ENCODE measurements around the gene CXCR6.
A peak's percentile ranks its signal among the peaks of the same experiment; 100 is the strongest.

CXCR6 gene

DNA sequence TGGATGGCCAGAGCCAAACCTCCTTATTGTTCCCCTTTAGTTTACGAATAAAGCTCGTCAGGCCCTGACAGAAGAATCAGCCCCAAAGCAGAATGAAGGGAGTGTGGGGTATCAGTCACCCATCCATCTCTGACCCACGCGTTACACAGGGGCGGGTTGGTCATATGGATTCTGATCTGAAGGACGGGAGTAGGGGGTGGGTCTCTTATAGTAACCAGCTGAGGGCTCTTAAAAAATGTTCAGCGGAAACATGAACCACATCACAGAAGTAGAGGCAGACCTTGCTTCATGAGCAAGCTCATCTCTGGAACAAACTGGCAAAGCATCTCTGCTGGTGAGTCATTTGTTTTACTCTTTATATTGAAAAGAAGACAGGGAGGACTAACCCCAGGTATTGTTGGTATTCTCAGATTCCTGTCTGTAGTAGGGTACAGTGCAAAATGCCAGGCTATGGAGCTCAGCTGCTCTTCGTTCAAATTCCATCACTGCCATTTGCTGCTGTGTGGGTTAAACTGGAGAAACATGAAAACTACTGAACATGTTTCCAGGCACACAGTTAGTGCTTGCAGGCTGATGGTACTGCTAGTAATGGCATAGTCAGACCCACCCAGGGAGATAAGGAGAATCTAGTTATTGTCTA, at the start of gene CXCR6:
Gene CXCR6 (plus strand): TSS at position 258 of the 640 bp plus-strand sequence. CDS start 3,018 bp downstream, outside the sequence.
- peak in 2 of 3 experiments; percentile 18 to 36 for DNase-seq (ENCODE audit: low read depth in 3 of 3)

DNA sequence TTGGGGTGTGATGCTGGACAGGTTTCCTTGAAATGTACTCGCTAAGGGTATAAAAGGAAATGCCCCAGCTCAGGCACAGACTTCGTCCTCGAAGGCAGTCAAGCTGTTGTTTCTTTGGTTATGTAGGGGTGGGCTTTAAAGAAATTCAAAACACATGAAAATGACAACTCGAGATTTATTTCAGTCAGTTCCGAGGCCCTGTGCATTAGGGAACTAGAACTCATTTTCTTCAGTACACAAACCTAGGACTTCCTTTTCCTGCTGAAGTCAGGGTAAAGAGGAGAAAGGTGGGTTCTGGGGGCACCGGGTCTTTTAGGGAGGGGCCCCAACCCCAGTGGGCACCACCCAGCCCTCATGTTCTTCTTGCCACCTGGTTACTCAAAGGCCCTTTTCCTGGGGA, 49.2 kb upstream of the CXCR6 start:
- no peak for DNase-seq (ENCODE audit: low read depth in 3 of 3)

DNA sequence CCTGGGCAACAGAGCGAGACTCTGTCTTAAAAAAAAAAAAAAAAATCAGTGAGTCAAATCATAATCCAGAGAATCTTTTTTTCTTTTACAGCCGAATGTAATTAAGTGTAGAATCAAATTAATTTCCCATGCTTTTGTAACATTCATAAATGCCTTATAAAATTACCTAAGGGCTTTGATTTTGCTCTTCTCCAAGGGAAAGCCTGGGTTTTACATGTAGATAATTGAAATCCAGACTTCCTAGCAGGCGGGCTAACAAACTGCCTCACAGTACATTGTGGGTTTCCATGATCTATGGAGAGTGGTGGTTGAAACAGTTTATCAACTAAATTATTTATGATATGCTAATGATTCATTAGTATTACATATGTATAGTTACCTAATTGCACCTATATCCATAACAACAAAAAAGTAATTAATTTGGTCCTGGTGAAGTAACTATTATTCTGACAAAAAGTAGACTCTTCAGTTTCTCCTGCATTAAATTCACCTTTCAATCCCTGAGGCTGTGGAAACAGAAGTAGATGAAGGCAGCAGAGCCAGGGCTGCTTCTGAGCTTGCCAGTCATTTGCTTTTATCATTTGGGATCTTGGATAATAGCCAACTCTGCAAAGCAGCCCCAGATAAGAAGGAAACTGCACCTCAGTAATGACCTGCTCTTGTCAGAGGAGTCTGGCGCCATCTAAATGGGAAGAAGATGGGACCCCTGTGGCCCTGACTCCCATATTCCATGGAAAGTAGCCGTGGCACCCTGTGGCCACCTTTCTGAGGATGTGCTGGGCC, 47.4 kb upstream of the CXCR6 start:
- DNase-seq (ENCODE audit: low read depth in 3 of 3), result no peak

DNA sequence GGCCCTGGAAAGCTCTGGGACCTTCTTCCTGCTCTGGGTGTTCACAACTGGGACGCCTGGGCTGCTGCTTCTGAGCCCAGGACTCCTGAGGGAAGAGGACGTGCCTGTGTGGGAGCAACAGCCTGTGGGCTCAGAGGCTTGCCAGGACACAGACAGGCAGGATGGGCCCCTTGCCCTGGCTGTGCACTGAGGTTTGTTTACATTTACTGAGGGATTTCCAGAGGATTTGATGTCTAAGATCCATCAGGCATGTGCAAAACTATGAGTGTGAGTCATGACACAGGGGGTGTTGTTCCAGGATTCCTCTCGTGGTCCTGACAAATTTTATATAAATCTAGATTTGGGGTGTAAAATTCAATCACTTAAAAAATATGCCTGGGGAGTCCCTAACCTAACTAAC, 46.3 kb upstream of the CXCR6 start:
- no peak for DNase-seq (ENCODE audit: low read depth in 3 of 3)

DNA sequence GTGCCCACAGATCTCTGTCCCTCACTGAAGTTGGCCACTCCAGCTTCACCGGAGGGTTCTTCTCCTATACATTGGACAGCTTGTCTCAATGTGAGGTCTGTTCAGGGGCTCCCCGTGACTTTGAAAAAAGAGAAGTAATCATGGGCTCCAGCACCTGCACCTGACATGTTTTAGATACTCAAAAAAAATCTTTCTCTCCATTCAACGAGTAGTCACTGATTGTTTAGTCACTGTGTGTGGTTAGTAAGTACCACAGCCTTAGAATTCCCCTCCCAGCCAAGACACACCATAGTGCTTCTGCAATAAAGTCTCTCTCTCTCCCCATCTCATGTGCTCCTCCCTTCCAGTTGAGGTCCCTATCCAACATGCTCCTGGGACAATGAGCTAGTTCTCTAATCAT, 38.3 kb upstream of the CXCR6 start:
- DNase-seq (ENCODE audit: low read depth in 3 of 3), result no peak

DNA sequence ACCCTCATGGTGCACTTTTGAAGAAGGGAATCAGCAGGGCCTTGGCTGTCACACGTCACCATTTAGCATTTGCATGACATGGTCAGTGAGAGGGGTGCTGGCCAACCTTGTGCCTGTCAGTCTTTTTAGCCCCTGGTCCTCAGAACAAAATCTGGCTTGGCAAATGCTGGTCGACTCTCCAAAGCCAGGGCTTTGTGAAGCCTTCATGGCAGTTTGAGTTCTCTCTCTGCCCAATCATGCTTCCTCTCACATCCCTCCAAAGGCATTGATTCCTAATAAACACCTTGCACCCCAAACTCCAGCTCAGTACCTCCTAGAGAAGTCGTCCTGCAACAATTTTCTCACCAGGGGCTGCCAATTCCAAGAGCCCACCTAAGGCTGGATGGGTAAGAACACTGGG, 37.5 kb upstream of the CXCR6 start:
- DNase-seq (ENCODE audit: low read depth in 3 of 3), result no peak

DNA sequence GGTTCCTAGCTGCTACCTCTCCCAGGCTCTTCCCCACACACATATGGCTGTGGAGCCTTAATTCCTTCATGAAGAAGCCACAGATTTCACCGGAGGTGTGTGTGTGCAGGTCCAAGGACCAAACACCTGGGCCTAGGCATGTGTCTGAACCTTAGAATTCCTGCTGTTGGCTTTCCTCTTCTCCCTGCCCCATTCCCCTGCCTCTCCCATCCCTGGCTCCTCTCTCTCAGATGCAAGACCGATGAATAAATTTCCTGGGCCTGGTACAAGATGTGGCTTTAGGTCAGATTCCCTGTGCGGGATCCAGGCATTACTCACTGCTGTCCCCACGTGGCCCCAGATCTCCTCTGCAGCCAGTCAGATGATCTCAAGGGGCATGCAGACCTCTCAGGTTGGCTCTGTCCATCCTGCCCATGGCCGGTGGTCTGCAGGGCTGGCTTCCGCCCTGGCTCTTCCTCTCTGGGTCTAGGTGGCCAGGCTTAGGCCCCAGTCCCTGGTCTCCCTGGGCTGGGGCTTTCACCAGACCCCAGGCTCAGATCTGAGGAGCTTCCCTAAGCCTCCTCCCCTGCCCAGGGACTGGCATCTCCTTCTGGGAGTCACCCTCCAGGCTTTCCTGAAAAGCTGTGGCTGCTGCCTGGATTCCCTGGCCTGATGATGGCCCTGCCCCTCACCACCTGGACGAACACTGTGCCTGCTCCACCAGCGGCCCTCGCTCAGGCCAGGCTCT, 36.4 kb upstream of the CXCR6 start:
- no peak for DNase-seq (ENCODE audit: low read depth in 3 of 3)

DNA sequence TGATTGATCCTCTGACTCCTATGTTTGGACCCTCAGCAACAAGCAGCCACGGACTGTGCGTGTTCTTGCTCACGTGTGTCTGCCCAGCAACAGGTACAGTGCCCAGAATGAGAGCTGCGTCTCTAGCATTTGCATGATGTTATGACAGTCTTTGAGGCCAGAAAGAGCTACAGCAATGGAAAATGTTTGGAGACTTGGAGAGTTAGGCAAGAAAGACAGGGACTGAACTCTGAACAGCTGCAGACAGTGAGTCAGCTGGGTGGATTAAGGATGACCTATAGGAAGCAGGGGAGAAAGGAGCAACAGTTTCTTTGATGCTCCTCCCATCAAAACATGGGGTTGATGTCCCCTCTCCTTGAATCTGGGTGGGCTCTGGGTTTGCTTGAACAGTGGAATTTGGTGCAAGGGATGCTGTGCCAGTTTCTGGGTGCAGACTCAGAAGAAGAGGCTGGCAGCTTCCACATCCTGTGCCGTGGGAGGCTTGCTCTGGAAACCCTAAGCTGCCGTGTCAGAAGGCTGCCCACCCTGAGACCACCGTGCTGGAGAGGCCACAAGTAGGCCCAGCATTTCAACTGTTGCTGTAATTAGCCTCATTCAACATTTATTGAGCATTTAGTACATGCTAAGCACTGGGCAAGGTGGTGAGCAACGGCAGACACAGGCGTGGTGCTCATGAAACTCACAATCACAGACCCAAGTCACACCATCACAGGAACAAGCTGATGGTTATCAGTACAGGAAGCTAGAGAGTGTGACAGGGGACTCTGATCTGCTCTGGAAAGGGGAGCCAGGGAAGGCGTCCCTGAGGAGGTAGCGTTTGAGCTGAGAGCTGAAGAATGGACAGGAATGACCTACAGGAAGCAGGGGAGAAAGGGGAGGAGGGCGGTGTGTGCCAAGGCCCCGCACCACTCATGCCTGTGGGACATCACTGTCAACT, 35.2 kb upstream of the CXCR6 start:
- DNase-seq (ENCODE audit: low read depth in 3 of 3), result no peak

DNA sequence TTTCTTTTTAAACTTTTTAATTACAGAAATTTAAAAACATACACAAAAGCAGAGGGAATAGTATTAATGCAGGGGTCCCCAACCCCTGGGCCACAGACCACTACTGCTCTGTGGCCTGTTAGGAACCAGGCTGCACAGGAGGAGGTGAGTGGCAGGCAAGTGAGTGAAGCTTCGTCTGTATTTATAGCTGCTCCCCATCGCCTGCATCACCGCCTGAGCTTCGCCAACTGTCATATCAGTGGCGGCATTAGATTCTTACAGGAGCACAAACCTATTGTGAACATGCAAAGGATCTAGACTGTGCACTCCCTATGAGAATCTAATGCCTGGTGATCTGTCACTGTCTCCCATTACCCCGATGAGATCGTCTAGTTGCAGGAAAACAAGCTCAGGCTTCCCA, 34.5 kb upstream of the CXCR6 start:
- no peak for DNase-seq (ENCODE audit: low read depth in 3 of 3)

DNA sequence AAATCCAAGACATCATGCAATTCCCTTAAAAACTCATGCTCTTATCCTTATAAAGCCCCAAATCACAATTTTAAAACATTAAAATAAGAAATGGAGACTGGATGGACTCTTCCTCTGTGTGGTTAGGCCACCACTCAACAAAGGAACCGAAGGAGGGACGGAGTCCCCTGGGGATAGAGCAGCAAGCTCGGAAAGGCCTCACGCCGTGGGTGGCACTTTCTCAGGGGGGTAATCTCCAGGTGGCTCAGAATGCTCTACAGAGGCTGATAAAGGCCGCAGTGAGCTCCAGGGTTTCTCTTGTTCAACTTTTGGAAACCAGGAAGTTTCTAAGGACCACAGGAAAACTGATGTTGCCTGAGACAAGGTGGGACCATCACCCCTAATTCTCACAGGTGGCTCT, 33.7 kb upstream of the CXCR6 start:
- no peak for DNase-seq (ENCODE audit: low read depth in 3 of 3)

DNA sequence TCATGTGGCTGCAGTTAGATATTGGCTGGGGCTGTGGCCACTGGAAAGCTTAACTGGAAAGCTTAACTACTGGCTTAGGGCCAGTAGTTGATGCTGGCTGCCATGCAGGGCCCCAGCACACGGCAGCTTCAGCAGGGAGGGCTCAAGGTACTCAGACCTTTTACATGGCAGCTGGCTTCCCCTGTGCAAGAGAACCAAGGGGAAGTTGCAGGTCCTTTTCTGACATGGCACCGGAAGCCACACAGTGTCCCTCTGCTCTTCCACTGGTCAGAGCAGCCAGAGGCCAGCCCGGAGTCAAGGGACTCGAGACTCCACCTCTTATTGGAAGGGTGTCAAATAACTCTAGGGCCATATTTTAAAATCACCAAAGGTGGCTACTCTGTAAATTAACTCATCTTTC, 32.4 kb upstream of the CXCR6 start:
- DNase-seq (ENCODE audit: low read depth in 3 of 3), result no peak

DNA sequence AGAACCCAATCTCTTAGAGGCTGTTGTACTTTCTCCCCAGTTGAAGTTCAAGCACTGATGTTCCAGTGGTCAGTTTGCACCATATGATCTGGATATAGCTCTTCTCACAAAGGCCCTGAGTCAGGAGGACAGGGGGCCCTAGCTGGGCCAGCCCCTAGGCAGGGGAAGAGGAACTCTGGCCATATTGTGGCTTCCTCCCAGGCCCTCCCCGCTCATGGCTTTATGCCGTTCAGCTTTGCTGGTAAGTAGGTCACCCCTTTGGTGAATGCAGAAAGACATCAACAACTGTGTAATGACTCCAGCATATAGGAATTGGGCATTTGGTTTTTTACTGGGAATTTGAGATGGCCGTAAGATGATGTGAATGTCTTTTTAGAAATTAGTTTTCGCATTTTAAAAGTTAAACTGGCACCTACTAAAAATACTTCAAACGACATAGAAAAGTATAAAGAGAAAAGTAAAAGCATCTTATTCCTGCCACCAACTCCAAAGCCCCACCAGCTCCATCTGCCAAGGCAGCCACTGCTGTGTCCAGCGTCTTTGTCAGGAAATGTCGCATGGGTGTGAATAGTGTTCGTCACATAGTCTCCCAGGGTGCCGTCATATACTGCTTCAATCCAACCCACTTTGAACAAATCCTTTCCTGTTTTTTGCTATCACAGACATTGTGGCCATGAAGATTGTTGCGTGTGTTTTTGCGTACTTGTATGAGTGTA, 31.6 kb upstream of the CXCR6 start:
- DNase-seq (ENCODE audit: low read depth in 3 of 3), result no peak

DNA sequence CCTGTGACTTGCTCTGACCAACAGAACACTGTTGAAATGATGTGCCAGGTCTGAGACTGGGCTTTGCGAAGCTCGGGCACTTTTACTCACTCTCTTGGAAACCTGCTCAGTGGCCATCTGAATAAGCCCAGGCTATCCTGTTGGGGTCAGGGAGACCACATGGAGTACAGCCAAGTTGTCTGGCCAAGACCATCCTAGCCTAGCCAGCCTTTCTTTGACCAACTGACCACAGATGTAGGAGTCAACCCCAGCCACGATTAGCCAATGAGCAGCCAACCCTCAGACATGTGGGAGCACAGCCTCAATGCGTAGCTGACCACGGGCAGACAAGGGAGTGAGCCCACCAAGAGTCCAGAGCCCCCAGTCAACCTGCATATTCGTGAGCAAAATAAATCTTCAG, 30.8 kb upstream of the CXCR6 start:
- DNase-seq (ENCODE audit: low read depth in 3 of 3), result no peak

DNA sequence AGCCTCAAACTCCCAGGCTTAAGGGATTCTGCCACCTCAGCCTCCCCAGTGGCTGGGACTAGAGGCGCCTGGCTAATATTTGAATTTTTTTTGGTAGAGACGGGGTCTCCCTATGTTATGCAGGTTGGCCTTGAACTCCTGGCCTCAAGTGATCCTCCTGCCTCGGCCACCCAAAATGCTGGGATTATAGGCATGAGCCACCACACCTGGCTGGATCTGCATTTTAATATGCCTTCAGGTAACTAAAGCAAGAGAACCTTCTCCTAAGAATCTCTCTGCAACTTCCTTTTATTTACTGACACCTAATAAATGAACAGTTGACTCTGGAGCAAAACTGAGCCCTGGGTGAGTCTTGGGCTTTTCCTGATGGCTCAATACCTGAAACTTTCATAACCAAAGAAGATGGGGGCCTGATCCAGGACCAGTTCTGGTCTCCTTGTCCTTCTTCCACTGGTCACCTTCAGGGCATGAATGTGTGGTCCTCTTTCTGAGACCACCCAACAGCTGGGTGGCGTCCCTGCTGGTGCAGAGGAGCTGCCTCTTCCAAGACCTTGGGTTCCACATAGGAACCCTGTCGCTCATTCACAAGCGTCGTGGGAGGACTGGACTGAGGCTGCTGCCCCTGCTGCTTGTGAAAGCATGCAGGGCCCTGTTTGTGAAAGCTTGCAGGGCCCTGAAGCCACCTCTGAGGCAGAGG, 28.8 kb upstream of the CXCR6 start:
- no peak for DNase-seq (ENCODE audit: low read depth in 3 of 3)

DNA sequence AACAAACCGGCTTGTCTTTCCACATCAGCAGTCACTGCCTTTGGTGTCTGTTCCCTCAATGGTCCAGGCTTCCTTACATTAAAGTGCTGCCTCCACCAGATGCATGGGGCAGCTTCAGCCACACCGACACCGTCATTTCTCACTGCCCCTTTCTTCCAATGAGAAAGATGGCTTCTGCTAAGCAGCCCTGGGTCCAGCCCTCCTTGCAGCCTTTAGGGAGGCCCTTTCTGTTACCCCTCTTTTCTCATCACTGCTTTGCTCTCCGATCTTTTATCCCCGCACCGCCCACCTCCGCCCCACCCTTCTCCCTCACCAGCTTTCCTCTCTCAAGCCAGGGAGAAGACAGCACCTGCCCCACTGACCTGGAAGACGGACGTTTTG, 28.2 kb upstream of the CXCR6 start:
- no peak for DNase-seq (ENCODE audit: low read depth in 3 of 3)

DNA sequence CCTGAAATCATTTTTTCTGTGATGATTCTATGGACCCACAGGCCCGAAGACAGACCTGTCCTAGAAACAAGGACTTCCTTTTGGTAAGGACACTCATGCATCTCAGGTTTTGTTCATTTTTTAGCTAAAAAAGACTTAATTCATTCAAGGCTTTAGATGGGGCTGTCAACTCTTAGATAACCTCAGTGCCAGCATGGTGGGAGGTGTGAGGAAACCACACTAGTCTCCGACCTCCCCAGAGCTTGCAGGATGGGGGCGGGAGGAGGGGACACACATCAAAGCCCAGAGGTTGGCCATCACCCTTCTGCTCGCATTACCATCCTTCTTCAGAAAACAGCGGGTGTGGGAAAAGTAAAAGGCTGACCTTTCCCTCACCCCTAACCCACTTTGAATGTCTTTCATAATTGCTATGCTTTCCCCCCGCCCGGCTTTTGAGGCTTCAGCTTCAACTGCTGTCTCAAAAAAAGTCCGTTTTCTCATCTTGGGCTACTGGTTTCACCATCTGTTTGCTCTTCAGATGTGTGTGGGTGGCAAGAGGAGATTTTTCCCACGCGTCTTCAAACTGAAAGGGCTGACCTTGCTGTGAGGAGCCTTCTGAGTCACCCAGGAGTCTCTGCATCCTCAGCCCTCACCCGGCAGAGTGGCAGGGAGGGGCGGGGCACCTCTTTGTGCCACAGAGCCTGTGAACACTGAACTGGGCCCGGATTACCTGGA, 27.6 kb upstream of the CXCR6 start:
- peak; percentile 46 to 71 (median 65) for DNase-seq (ENCODE audit: low read depth in 3 of 3)

DNA sequence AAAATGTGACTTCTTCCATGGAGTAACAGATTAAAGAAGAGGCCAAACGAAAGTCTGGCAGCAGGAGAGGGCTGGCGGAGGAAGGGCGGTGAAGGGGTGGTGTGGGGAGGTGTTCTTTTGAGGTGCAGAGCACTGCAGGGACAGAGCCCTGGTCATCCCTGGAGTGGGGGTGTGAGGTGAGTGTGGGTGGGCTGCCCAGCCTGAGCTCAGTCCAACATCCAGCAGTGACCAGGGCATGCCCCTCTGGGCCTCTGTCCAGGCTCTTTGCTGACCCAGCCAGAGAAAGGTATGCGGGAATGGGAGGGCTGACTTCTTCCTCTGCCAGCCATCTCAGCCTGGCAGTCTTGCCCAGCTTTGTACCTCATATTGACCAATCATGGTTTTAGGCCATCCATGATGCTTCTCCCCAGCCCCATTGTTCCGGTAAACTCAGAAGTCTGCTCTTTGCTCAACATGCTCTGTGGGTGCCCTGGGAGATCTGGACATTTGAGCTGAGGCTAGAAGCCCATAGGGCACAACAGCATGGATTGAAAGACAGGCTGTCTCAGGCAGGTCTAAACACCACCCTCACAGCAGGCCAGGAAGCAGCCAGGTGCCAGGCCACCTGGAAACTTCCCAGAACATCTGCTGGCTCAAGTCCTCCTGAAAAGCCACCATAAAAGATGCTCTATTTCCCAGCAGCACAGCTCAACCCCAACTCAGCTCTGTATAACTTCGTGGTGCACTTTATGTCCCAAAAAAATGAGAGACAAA, 25.9 kb upstream of the CXCR6 start:
- no peak for DNase-seq (ENCODE audit: low read depth in 3 of 3)

DNA sequence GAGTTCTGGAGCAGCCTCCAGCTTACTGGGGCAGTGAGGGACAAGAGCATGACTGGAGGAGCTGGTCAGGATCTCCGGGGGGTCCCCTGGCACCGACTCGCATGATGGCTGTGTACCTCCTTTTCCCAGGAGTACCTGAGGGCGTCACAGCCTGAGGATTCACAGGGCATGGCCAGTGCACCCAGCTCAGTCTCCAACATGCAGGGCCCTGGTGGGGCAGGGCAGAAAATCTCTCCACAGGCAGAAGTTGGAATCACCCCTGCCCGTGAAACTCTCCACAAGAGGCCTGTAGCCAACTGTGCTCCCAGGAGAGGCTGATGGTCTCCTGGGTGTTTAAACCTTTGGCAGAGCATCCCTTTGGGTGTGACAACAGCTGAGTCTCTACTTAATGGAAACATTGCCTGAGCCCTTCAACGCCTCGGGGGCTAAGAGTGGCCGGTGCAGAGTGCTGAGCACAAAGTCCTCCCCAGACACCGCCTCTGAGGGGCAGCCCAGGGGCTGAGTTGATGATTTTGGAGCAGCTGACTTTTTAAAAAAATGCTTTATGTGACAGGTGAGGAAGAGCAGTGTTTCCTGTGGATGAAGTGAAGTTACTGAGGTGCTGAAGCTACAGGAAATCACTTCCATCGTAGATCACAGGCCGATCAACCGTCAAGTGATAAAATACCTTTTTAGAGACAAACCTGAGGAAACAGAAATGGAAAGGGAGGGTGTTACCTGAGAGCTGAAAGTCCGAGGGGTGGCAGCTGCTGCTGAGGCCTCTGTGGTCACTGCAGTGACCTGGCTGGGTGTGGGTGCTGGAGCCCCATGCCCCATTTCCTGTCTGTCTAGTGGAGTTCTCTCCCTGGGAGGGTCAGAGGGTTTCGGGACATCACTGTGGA, 21.9 kb upstream of the CXCR6 start:
- DNase-seq (ENCODE audit: low read depth in 3 of 3), result no peak

All from stimulated activated CD4-positive, alpha-beta T cell treated with anti-CD3 and anti-CD28 coated beads, TNF-alpha, amount 100 ng/mL, for 4 hours (primary cell).